ENCODE measurements around the gene QRFP.

DNA sequence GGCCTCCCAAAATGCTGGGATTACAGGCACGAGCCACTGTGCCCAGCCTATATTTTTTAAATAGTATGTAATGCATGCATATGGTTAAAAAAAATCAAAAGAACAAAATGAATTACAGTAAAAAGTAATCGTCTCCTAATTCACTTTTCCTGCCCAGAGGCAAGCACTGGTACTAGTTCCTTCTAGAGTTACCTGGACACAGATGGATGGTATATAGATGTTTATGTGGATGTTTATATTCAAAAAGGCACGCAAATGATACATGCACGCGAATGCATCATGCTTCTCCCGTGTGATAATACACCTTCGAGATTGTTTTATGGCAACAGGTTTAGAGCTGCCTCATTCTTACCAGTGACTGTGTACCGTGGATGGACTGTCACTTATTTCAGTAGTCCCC, 40.1 kb downstream of the QRFP start:
- TF ChIP-seq, protein P1, sequence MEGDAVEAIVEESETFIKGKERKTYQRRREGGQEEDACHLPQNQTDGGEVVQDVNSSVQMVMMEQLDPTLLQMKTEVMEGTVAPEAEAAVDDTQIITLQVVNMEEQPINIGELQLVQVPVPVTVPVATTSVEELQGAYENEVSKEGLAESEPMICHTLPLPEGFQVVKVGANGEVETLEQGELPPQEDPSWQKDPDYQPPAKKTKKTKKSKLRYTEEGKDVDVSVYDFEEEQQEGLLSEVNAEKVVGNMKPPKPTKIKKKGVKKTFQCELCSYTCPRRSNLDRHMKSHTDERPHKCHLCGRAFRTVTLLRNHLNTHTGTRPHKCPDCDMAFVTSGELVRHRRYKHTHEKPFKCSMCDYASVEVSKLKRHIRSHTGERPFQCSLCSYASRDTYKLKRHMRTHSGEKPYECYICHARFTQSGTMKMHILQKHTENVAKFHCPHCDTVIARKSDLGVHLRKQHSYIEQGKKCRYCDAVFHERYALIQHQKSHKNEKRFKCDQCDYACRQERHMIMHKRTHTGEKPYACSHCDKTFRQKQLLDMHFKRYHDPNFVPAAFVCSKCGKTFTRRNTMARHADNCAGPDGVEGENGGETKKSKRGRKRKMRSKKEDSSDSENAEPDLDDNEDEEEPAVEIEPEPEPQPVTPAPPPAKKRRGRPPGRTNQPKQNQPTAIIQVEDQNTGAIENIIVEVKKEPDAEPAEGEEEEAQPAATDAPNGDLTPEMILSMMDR (conservative IDR thresholded peaks at IDR 0.05; ENCODE audit: low read depth, low read length) = no peak
- no peak for TF ChIP-seq EZH2 (IDR thresholded peaks at IDR 0.05; ENCODE audit: low read length, unreplicated experiment)
